Right lung (tissue), 5 donors: ENCODE data around the gene TAP1. TPM values are rescaled to one million over a fixed set of nuclear protein-coding genes. Genes with fewer than 3 reads are reported as not detected.
"Not testable (repeated sequence)": the region's sequence is repeated elsewhere in the genome, so short reads cannot be mapped to it uniquely, and the experiment has no call there.

Experiments
- DNase-seq, 2 donors: peaks; one replicate each; pipeline ENCODE4 v3.0.0-alpha.2; 2013
- polyA plus RNA-seq, 5 donors: library from polyadenylated mRNA; unstranded; fragments of 120-200 nt; gene quantifications; one replicate each; pipeline versions ENCODE4 v1.2.1 to v1.2.3, GENCODE V29; 2013; ENCODE audit warnings: inconsistent platforms in 1 of 5, low replicate concordance in 1 of 5; ENCODE audit not compliant: insufficient read length in 5 of 5, insufficient read depth in 1 of 5

TAP1 gene
- polyA plus RNA-seq, 5 donors, result 18.2 to 22.5 (median 20.2) TPM

- no peak for DNase-seq
Observed at GRCh38 chr6:32807020-32807580, 46.4 kb downstream of the TAP1 start.

- not testable (repeated sequence) for DNase-seq
Observed at GRCh38 chr6:32805404-32805803, 48.1 kb downstream of the TAP1 start.

- DNase-seq, result no peak
Observed at GRCh38 chr6:32803416-32803815, 50.1 kb downstream of the TAP1 start.

GRCh38 chr6:32799740-32800139, 53.8 kb downstream of the TAP1 start:
- DNase-seq, result no peak

GRCh38 chr6:32799168-32799567, 54.3 kb downstream of the TAP1 start:
- no peak for DNase-seq

- DNase-seq, result peak; percentile 58 to 76
Observed at GRCh38 chr6:32796848-32797776, 56.4 kb downstream of the TAP1 start.

Other genes starting within 250 kb of the TAP1 start
- 1 to 10 TPM; 4.0 to 8.7 (median 4.4) TPM for gene HLA-DQA1, start 216.3 kb downstream of the TAP1 start, polyA plus RNA-seq
- 10 to 100 TPM in 1 of 5 donors, 1 to 10 TPM in 4; 2.9 to 11.2 (median 4.4) TPM for gene HLA-DQB1, start 187.0 kb downstream of the TAP1 start, polyA plus RNA-seq
- gene HLA-DQA2, start 112.3 kb downstream of the TAP1 start, polyA plus RNA-seq, result 1 to 10 TPM in 4 of 5 donors, under 1 TPM in 1; 0.45 to 2.0 (median 1.2) TPM
- 1 to 10 TPM in 3 of 5 donors, under 1 TPM in 2; 0.27 to 2.1 (median 1.1) TPM for gene HLA-DQB2, start 90.2 kb downstream of the TAP1 start, polyA plus RNA-seq
- gene HLA-DOB, start 36.7 kb downstream of the TAP1 start, polyA plus RNA-seq, result under 1 TPM; 0.27 to 0.63 (median 0.38) TPM
- 10 to 100 TPM; 14.7 to 19.6 (median 16.6) TPM for gene TAP2, start 15.0 kb downstream of the TAP1 start, polyA plus RNA-seq
- gene PSMB8, start 9.7 kb downstream of the TAP1 start, polyA plus RNA-seq, result 10 to 100 TPM; 39.7 to 43.3 (median 41.6) TPM
- gene PSMB9, start 488 bp upstream of the TAP1 start, polyA plus RNA-seq, result 10 to 100 TPM; 13.6 to 17.0 (median 15.4) TPM
- 10 to 100 TPM in 1 of 5 donors, 1 to 10 TPM in 4; 7.7 to 11.0 (median 8.4) TPM for gene HLA-DMB, start 87.3 kb upstream of the TAP1 start, polyA plus RNA-seq
- 10 to 100 TPM in 4 of 5 donors, 1 to 10 TPM in 1; 9.9 to 22.1 (median 11.2) TPM for gene HLA-DMA, start 99.4 kb upstream of the TAP1 start, polyA plus RNA-seq
- 100 to 1,000 TPM; 288 to 321 (median 308) TPM for gene BRD2, start 114.9 kb upstream of the TAP1 start, polyA plus RNA-seq
- gene HLA-DOA, start 155.9 kb upstream of the TAP1 start, polyA plus RNA-seq, result 1 to 10 TPM; 1.7 to 3.6 (median 2.8) TPM
- 10 to 100 TPM; 33.0 to 44.8 (median 33.5) TPM for gene HLA-DPA1, start 219.9 kb upstream of the TAP1 start, polyA plus RNA-seq
- gene HLA-DPB1, start 222.3 kb upstream of the TAP1 start, polyA plus RNA-seq, result 10 to 100 TPM; 20.2 to 28.5 (median 25.6) TPM